Immature natural killer cell (primary cell): Measurements from ENCODE around the gene GCNT3. TPM values are rescaled to one million over a fixed set of nuclear protein-coding genes. Genes with fewer than 3 reads are reported as not detected.
"Not testable (repeated sequence)": the region's sequence is repeated elsewhere in the genome, so short reads cannot be mapped to it uniquely, and the experiment has no call there.

Source experiments
- DNase-seq, 3 donors: peaks; one replicate each; pipeline ENCODE4 v3.0.0; 2022; ENCODE audit warnings: mixed read lengths in 1 of 3
- H3K27ac Mint-ChIP-seq, 6 donors: one replicate each; pipeline ENCODE4 v1.8.0; 2020; ENCODE audit warnings: mixed read lengths in 6 of 6, mild to moderate bottlenecking in 5 of 6, inconsistent platforms in 4 of 6, moderate library complexity in 3 of 6
- H3K27me3 Mint-ChIP-seq, 3 donors: one replicate each; pipeline ENCODE4 v1.8.0; 2020 to 2021; ENCODE audit warnings: low read depth in 3 of 3, mild to moderate bottlenecking in 3 of 3, mixed read lengths in 3 of 3, moderate library complexity in 3 of 3, inconsistent platforms in 1 of 3
- H3K36me3 Mint-ChIP-seq, 3 donors: one replicate each; pipeline ENCODE4 v1.8.0; 2020; ENCODE audit warnings: mixed read lengths in 3 of 3, inconsistent platforms in 2 of 3, mild to moderate bottlenecking in 2 of 3
- H3K4me1 Mint-ChIP-seq, 2 donors: one replicate each; pipeline ENCODE4 v1.8.0; 2020; ENCODE audit warnings: inconsistent platforms in 2 of 2, mild to moderate bottlenecking in 2 of 2, mixed read lengths in 2 of 2, moderate library complexity in 1 of 2
- H3K4me3 Mint-ChIP-seq, 5 donors: one replicate each; pipeline ENCODE4 v1.8.0; 2020; ENCODE audit warnings: mild to moderate bottlenecking in 5 of 5, mixed read lengths in 5 of 5, inconsistent platforms in 3 of 5, moderate library complexity in 3 of 5
- H3K9me3 Mint-ChIP-seq, 6 donors: one replicate each; pipeline ENCODE4 v1.8.0; 2020; ENCODE audit warnings: mild to moderate bottlenecking in 6 of 6, mixed read lengths in 6 of 6, inconsistent platforms in 4 of 6, moderate library complexity in 3 of 6
- polyA plus RNA-seq, 3 donors: library from polyadenylated mRNA; unstranded; fragments of 300-500 nt; fragmentation: Illumina TruSeq; gene quantifications; one replicate each; pipeline ENCODE4 v1.2.3, GENCODE V29; 2021

GCNT3 gene
- polyA plus RNA-seq, 3 donors from 2014 or later = not detected

DNA sequence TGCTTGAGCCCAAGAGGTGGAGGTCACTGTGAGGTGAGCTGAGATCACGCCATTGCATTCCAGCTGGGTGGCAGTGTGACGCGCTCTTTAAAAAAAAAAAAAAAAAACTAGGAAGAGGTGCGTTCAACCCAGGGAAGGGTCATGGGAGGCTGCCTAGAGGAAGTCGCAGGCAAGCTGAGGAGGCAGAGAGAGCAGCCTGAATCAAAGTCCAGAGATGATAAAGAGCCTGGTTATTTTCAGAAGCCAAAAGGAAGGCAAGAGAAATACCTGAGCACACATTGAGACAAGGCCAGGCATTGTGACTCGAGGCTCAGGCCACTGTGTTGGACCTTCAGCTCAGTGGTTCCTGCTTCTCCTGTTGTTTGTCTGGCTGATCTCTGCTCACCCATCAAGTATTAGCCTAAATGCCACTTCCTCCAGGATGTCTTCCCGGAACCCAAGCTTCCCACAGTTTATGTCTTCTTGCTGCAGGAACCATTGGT lies 16.1 kb upstream of the GCNT3 start:
- no peak overlapping the region for H3K4me3 Mint-ChIP-seq
- H3K4me1 Mint-ChIP-seq = no peaks in the 10 kb centered on the region
- no peak for DNase-seq
- H3K36me3 Mint-ChIP-seq = peaks cover 0 to 4% (median 0%) of the 10 kb centered on the region in 3 donors
- peaks cover 4 to 19% (median 13%) of the 10 kb centered on the region in 3 donors for H3K27me3 Mint-ChIP-seq
- H3K27ac Mint-ChIP-seq = no peak overlapping the region
- no peaks in the 10 kb centered on the region for H3K9me3 Mint-ChIP-seq

DNA sequence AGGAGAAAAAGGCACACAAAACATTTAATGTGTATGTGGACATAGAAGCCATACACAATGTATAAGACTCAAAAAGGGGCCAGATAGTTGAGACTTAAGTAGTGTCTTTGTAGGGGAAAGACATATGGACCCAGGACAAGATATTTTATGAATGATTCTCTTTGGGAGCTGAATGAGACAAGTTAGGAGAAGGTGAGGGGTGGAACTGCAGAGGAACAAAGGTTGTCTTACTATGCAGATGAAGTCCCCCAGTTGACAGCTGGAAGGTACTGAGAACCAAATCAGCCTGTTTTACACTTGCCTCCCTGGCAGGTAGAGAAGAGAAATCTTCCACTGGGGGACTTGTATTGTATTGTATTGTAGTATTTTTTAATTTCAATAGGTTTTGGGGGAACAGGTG lies 14.9 kb upstream of the GCNT3 start:
- Mint-ChIP-seq H3K27ac (no peak overlapping the region), H3K4me3 (no peak overlapping the region), H3K27me3 (peaks cover 7 to 19% (median 13%) of the 10 kb centered on the region in 3 donors), H3K36me3 (peaks cover 0 to 4% (median 0%) of the 10 kb centered on the region in 3 donors), H3K9me3 (peaks cover 0 to 6% (median 4%) of the 10 kb centered on the region in 6 donors), H3K4me1 (no peaks in the 10 kb centered on the region)
- no peak for DNase-seq

DNA sequence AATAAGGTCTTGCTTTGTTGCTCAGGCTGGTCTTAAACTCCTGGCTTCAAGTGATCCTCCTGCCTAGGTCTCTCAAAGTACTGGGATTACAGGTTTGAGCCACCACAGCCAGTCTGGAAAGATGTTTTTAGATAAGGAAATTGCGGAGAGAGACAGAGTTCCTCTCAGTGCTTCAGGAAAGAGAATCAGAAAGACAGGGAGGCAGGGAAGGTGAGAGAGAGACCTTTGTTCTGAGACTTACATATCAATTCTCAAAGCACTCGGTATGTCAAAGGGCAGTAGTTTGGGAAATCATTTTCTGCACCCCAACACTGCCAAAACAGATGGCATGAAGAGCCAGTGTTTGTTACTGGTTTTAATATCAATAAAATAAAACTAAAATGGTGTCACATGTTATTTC lies 13.1 kb upstream of the GCNT3 start:
- H3K36me3 Mint-ChIP-seq = peaks cover 0 to 4% (median 0%) of the 10 kb centered on the region in 3 donors
- H3K27me3 Mint-ChIP-seq = peaks cover 7 to 19% (median 11%) of the 10 kb centered on the region in 3 donors
- H3K27ac Mint-ChIP-seq = no peak overlapping the region
- H3K4me1 Mint-ChIP-seq = no peaks in the 10 kb centered on the region
- H3K9me3 Mint-ChIP-seq = peaks cover 0 to 15% (median 6%) of the 10 kb centered on the region in 6 donors
- H3K4me3 Mint-ChIP-seq = no peak overlapping the region
- no peak for DNase-seq

DNA sequence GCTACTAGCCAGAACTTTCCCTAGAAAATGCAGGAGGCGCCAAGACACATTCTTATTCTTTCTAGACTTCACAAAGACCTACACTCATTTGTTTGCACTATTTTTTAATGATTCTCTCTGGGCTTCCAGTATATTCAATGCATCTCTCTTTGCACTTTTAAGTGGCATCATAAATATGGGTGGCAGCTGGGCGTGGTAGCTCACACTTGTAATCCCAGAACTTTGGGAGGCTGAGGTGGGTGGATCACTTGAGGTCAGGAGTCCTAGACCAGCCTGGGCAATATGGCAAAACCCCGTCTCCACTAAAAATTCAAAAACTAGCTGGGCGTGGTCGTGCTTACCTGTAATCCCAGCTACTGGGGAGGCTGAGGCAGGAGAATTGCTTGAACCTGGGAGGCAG lies 5.6 kb upstream of the GCNT3 start:
- no peak overlapping the region for H3K27ac Mint-ChIP-seq
- no peaks in the 10 kb centered on the region for H3K4me1 Mint-ChIP-seq
- peaks cover 3 to 24% (median 10%) of the 10 kb centered on the region in 6 donors for H3K9me3 Mint-ChIP-seq
- peaks cover 0 to 9% (median 5%) of the 10 kb centered on the region in 3 donors for H3K27me3 Mint-ChIP-seq
- H3K4me3 Mint-ChIP-seq = no peak overlapping the region
- peaks cover 0 to 6% (median 5%) of the 10 kb centered on the region in 3 donors for H3K36me3 Mint-ChIP-seq
- no peak for DNase-seq

DNA sequence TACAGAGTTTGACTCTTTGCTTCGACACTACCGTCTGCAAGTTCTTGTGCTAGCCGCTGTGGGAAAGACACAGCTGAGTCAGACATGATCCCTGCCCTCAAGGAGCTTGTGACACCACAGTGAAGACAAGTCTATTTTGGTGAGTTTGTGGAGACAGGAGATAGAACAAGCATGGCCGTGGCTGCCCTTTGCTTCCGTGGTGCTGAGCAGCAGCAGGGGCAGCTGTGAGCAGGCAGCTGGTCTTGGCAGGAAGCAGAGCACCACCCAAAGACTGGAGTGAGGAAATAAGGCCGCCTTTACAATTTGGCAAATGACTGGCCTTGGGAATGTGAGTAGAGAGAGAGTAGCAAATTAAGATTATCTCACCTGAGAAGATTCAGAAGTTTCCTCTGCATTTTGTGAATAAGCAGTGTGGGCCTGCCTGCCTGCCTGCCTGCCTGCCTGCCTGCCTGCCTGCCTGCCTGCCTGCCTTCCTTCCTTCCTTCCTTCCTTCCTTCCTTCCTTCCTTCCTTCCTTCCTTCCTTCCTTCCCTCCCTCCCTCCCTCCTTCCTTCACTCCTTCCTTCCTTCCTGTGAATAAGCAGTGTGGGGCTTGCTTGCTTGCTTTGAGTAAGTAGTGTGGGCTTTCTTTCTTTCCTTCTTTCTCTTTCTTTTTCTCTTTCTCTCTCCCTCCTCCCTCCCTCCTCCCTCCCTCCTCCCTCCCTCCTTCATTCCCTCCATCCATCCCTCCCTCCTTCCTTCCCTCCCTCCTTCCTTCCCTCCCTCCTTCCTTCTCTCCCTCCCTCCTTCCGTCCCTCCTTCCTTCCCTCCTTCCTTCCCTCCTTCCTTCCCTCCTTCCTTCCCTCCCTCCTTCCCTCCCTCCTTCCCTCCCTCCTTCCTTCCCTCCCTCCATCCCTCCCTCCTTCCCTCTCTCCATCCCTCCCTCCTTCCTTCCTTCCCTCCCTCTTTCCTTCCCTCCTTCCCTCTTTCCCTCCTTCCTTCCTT lies 1.6 kb upstream of the GCNT3 start:
- no peak overlapping the region for H3K4me3 Mint-ChIP-seq
- peaks cover 0 to 23% (median 8%) of the 10 kb centered on the region in 3 donors for H3K27me3 Mint-ChIP-seq
- no peaks in the 10 kb centered on the region for H3K36me3 Mint-ChIP-seq
- peaks cover 0 to 2% (median 0%) of the 10 kb centered on the region in 6 donors for H3K9me3 Mint-ChIP-seq
- H3K4me1 Mint-ChIP-seq = peaks cover 2 to 3% of the 10 kb centered on the region in 2 donors
- no peak overlapping the region for H3K27ac Mint-ChIP-seq
- DNase-seq = no peak

DNA sequence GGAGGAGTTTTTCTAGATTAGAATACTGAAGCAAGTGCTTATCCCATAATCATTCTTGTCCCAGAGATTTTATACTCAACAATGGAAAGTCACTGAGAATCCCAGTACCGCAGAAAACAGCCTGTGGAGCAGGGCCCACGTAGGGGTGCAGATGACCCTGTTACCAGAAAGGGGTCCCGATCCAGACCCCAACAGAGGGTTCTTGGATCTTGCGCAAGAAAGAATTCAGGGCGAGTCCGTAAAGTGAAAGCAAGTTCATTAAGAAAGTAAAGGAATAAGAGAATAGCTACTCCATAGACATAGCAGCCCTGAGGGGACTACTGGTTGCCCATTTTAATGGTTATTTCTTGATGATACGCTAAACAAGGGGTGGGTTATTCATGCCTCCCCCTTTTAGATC lies 2.6 kb downstream of the GCNT3 start:
- Mint-ChIP-seq H3K27ac (no peak overlapping the region), H3K4me3 (no peak overlapping the region), H3K36me3 (no peaks in the 10 kb centered on the region), H3K27me3 (peaks cover 0 to 21% (median 4%) of the 10 kb centered on the region in 3 donors), H3K4me1 (peaks cover 5 to 6% of the 10 kb centered on the region in 2 donors), H3K9me3 (peaks cover 0 to 6% (median 0%) of the 10 kb centered on the region in 6 donors)
- no peak for DNase-seq

DNA sequence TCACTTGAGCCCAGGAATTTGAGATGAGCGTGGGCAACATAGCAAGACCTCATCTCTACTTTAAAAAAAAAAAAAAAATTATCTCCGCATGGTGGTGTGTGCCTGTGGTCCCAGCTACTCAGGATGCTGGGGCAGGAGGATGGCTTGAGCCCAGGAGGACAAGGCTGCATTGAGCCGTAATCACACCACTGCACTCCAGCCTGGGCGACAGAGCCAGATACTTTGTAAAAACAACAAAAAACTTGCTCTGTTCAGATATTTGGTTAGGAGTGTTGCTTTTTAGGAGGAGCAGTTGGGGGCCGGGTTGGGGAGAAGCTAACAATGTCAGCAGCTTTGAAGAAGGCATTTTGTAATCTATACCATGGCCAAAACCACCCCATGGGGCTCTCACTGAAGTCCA lies 4.1 kb downstream of the GCNT3 start:
- Mint-ChIP-seq H3K36me3 (no peaks in the 10 kb centered on the region), H3K27me3 (peaks cover 0 to 21% (median 4%) of the 10 kb centered on the region in 3 donors), H3K27ac (no peak overlapping the region), H3K4me1 (peaks cover 5 to 6% of the 10 kb centered on the region in 2 donors), H3K9me3 (peaks cover 0 to 6% (median 0%) of the 10 kb centered on the region in 6 donors), H3K4me3 (no peak overlapping the region)
- DNase-seq = no peak

DNA sequence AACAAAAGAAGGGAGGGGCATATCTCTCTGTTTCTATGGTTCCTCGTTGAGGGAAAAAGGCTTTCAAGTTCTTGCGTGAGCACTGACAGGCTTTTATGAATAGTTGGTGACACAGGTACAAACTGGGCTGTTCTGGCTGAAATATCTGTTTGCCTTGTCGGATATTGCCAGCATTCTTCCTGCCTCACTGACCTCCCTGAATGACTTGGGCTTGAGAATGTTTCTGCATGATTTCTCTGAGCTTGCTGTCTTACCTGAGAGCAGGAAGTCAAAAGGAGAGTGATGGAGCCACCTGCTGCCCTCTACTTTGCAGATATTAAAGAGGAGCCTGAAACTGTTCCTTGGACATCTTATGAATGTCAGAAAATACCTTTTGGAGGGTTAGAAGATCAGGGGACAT lies 4.8 kb downstream of the GCNT3 start:
- Mint-ChIP-seq H3K27me3 (peaks cover 0 to 18% (median 4%) of the 10 kb centered on the region in 3 donors), H3K4me3 (no peak overlapping the region), H3K4me1 (peaks cover 5 to 6% of the 10 kb centered on the region in 2 donors), H3K36me3 (no peaks in the 10 kb centered on the region), H3K27ac (no peak overlapping the region), H3K9me3 (peaks cover 0 to 6% (median 0%) of the 10 kb centered on the region in 6 donors)
- no peak for DNase-seq

DNA sequence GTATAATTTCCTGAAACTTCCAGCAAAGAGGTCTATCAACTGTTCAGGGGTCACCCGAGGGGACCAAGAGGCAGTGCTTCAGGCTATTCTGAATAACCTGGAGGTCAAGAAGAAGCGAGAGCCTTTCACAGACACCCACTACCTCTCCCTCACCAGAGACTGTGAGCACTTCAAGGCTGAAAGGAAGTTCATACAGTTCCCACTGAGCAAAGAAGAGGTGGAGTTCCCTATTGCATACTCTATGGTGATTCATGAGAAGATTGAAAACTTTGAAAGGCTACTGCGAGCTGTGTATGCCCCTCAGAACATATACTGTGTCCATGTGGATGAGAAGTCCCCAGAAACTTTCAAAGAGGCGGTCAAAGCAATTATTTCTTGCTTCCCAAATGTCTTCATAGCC lies 6.8 kb downstream of the GCNT3 start:
- Mint-ChIP-seq H3K27ac (no peak overlapping the region), H3K9me3 (peaks cover 0 to 4% (median 0%) of the 10 kb centered on the region in 6 donors), H3K36me3 (no peaks in the 10 kb centered on the region), H3K4me1 (peaks cover 5 to 6% of the 10 kb centered on the region in 2 donors), H3K4me3 (no peak overlapping the region), H3K27me3 (peaks cover under 1 to 14% (median 3%) of the 10 kb centered on the region in 3 donors)
- DNase-seq = no peak

DNA sequence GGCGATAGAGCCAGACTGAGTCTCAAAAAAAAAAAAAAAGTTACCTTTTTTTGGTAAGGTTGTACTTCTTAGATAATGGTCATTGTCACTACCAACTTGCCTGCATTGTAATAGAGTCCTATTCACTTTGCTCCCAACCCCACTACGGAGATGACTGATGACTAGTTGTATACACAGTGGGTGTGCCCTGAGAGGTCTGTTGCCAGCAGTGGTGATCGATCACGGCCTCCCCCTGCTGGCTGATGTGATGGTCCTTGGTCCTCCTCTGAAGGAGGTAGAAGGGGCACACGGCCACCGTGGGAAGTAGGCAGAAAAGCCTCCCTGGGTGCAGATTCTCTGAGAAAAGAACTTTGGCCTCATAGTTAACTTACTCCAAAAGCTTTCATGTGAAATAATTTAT lies 10.7 kb downstream of the GCNT3 start:
- Mint-ChIP-seq H3K27ac (no peak overlapping the region), H3K36me3 (no peaks in the 10 kb centered on the region), H3K27me3 (peaks cover 0 to 4% (median 2%) of the 10 kb centered on the region in 3 donors), H3K9me3 (no peaks in the 10 kb centered on the region), H3K4me3 (no peak overlapping the region), H3K4me1 (no peaks in the 10 kb centered on the region)
- no peak for DNase-seq

DNA sequence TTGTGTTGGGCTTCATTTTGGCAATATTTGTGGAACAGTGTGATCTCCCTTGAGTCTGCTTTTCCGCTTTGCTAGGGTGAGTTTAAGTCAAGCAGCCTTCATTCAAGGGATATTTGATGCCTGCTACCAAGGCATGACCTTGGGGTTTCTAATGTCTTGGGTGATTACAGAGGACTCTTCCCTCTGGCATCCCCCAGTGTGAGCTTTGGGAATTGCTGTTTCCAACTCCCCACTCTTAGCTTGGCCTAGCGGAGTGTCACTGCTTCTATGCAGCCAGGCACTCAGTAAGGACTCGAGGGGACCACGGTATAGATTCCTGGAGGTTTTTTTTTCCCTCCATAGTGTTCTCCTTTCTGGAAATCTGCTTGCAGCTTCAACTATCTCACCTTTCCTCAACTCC lies 21.1 kb downstream of the GCNT3 start:
- H3K9me3 Mint-ChIP-seq = no peaks in the 10 kb centered on the region
- DNase-seq = no peak
- H3K36me3 Mint-ChIP-seq = peaks cover 0 to 10% (median 0%) of the 10 kb centered on the region in 3 donors
- no peaks in the 10 kb centered on the region for H3K4me1 Mint-ChIP-seq
- peaks cover 0 to 5% (median 0%) of the 10 kb centered on the region in 3 donors for H3K27me3 Mint-ChIP-seq
- no peak overlapping the region for H3K4me3 Mint-ChIP-seq
- H3K27ac Mint-ChIP-seq = no peak overlapping the region

DNA sequence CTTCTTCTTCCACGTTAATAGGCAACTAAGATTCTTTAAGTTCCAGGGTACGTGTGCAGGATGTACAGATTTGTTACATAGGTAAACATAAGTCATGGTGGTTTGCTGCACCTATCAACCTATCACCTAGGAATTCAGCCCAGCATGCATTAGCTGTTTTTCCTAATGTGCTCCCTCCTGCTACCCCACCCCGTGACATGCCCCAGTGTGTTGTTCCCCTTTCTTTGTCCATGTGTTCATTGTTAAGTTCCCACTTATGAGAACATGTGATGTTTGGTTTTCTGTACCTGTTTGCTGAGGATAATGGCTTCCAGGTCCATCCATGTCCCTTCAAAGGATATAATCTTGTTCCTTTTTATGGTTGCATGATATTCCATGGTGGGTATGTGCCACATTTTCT lies 24.6 kb downstream of the GCNT3 start:
- Mint-ChIP-seq H3K9me3 (no peaks in the 10 kb centered on the region), H3K36me3 (peaks cover 5 to 19% (median 6%) of the 10 kb centered on the region in 3 donors), H3K27me3 (peaks cover 0 to 5% (median 0%) of the 10 kb centered on the region in 3 donors), H3K4me1 (no peaks in the 10 kb centered on the region), H3K4me3 (no peak overlapping the region), H3K27ac (peak overlapping the region in 3 of 6 donors; percentile 26 to 77 (median 60))
- DNase-seq = no peak

DNA sequence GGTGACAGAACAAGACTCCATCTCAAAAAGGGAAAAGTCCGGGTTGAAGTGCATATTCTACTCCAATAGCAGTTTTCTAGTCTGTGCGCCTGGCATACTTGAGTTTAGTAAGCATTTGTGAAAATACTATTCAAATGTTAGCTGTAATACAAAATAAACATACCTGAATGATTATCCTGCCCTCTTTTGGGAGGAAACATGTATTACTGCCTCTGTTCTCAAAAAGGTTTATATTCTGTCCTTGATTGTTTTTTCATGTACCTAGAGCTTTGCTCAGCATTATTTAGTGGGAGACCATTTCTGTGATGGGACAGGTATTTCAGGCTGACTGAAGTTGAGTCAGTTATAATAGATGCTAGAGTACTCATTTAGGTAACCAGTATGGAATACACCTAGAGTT lies 25.9 kb downstream of the GCNT3 start:
- not testable (repeated sequence) for H3K9me3 Mint-ChIP-seq, DNase-seq, H3K4me3 Mint-ChIP-seq, H3K4me1 Mint-ChIP-seq, H3K27me3 Mint-ChIP-seq
- Mint-ChIP-seq H3K36me3 (peaks cover 5 to 19% (median 6%) of the 10 kb centered on the region in 3 donors), H3K27ac (peak overlapping the region in 2 of 6 donors; percentile 3 to 45)

DNA sequence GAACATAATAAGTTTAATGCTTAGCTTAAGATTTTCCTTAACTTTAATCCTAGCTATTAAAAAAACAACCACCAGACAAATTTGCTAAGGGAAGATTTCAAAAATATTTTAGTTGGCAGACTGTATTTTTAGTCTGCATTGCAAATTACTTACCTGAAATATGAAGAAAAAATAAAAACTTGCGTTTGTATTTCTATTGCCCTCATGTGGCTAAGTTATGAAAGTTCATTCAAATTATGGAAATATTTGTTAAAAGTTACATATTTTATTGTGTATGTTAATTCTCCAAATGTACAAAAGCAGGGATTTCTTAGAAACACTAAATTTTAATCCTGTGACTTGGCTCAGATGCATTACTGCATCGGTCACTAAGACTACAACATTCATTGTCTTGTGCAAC lies 30.8 kb downstream of the GCNT3 start:
- Mint-ChIP-seq H3K27me3 (no peaks in the 10 kb centered on the region), H3K27ac (no peak overlapping the region), H3K4me3 (no peak overlapping the region), H3K4me1 (peaks cover 2 to 4% of the 10 kb centered on the region in 2 donors), H3K9me3 (no peaks in the 10 kb centered on the region), H3K36me3 (peaks cover 14 to 29% (median 19%) of the 10 kb centered on the region in 3 donors)
- DNase-seq = no peak
